GM23338 (cell line): ENCODE data around the gene PTPRB. TPM values are rescaled to one million over a fixed set of nuclear protein-coding genes. Genes with fewer than 3 reads are reported as not detected.

ENCODE experiments used
- ATAC-seq: fragments of 200-7000 bp; cut with Tn5 transposase; 3 replicates; pipeline ENCODE4 v1.9.1; 2020
- DNase-seq: peaks from one replicate; pipeline ENCODE4 v3.0.0-alpha.2; 2015; ENCODE audit warnings: low spot score
- H2AFZ ChIP-seq: fragments of 200-600 bp; sonication (generic); 2 replicates; pipeline ENCODE4 v1.8.0; 2016; ENCODE audit warnings: antibody characterized with exemption, mild to moderate bottlenecking, moderate library complexity
- H3F3A ChIP-seq: fragments of 200-600 bp; sonication (generic); replicated peaks from 2 replicates; pipeline ENCODE4 v1.8.0; 2017; ENCODE audit warnings: antibody characterized with exemption, mixed run types, low read depth
- H3K27ac ChIP-seq: fragments of 200-600 bp; sonication (generic); 2 replicates; pipeline ENCODE4 v1.6.1; 2016; ENCODE audit warnings: low read depth
- H3K27me3 ChIP-seq: fragments of 200-600 bp; sonication (generic); 2 replicates; pipeline ENCODE4 v1.8.0; 2016; ENCODE audit warnings: mild to moderate bottlenecking, mixed run types, moderate library complexity; ENCODE audit not compliant: insufficient read depth
- H3K36me3 ChIP-seq: fragments of 200-600 bp; sonication (generic); 2 replicates; pipeline ENCODE4 v1.8.0; 2016; ENCODE audit warnings: mild to moderate bottlenecking; ENCODE audit not compliant: insufficient read depth
- H3K4me1 ChIP-seq: fragments of 200-600 bp; sonication (generic); 2 replicates; pipeline ENCODE4 v1.8.0; 2016; ENCODE audit warnings: mild to moderate bottlenecking, moderate library complexity; ENCODE audit not compliant: insufficient read depth
- H3K4me2 ChIP-seq: fragments of 200-600 bp; sonication (generic); 2 replicates; pipeline ENCODE4 v1.7.1; 2017; ENCODE audit warnings: mixed run types
- H3K4me3 ChIP-seq: fragments of 200-600 bp; sonication (generic); 2 replicates; pipeline ENCODE4 v1.6.1; 2016; ENCODE audit warnings: mixed run types
- H3K79me2 ChIP-seq: fragments of 200-600 bp; sonication (generic); replicated peaks from 2 replicates; pipeline ENCODE4 v1.8.0; 2017; ENCODE audit warnings: mild to moderate bottlenecking; ENCODE audit not compliant: insufficient read depth
- H3K9me2 ChIP-seq: fragments of 200-600 bp; sonication (generic); 2 replicates; pipeline ENCODE4 v1.8.0; 2017; ENCODE audit not compliant: insufficient read depth
- H4K20me1 ChIP-seq: fragments of 200-600 bp; sonication (generic); replicated peaks from 2 replicates; pipeline ENCODE4 v1.8.0; 2017; ENCODE audit warnings: mild to moderate bottlenecking; ENCODE audit not compliant: insufficient read depth
- H3K27ac Mint-ChIP-seq: 2 replicates; pipeline ENCODE4 v1.8.0; 2020; ENCODE audit warnings: inconsistent platforms, mild to moderate bottlenecking, moderate library complexity, mixed read lengths
- H3K27me3 Mint-ChIP-seq: 3 replicates; pipeline ENCODE4 v1.8.0; 2022; ENCODE audit warnings: low read depth, mild to moderate bottlenecking, moderate library complexity, mixed read lengths, inconsistent platforms; ENCODE audit not compliant: insufficient read depth, poor library complexity
- H3K36me3 Mint-ChIP-seq: 3 replicates; pipeline ENCODE4 v1.8.0; 2021; ENCODE audit warnings: low read depth, mild to moderate bottlenecking, inconsistent platforms, moderate library complexity, mixed read lengths
- H3K4me1 Mint-ChIP-seq: 3 replicates; pipeline ENCODE4 v1.8.0; 2020; ENCODE audit warnings: mild to moderate bottlenecking, inconsistent platforms, mixed read lengths
- H3K4me3 Mint-ChIP-seq: 3 replicates; pipeline ENCODE4 v1.8.0; 2021; ENCODE audit warnings: moderate library complexity, mild to moderate bottlenecking, inconsistent platforms, mixed read lengths
- H3K9me3 Mint-ChIP-seq: 3 replicates; pipeline ENCODE4 v1.8.0; 2020; ENCODE audit warnings: moderate library complexity, mild to moderate bottlenecking, inconsistent platforms, mixed read lengths
- CREB1 ChIP-seq: fragments of 250-450 bp; sonication (Bioruptor Pico); IDR thresholded peaks from 2 replicates; pipeline ENCODE4 v1.5.0; 2020; ENCODE audit warnings: low read depth, mild to moderate bottlenecking, moderate library complexity
- EZH2 ChIP-seq: fragments of 200-600 bp; sonication (generic); IDR thresholded peaks from one replicate; pipeline ENCODE4 v1.8.0; 2017; ENCODE audit warnings: antibody characterized with exemption, mild to moderate bottlenecking, low read depth; ENCODE audit not compliant: unreplicated experiment
- EZH2phosphoT487 ChIP-seq: fragments of 200-600 bp; sonication (generic); IDR thresholded peaks from one replicate; pipeline ENCODE4 v1.8.1; 2018; ENCODE audit warnings: antibody characterized with exemption; ENCODE audit not compliant: unreplicated experiment
- JUNB ChIP-seq: IDR thresholded peaks from one replicate; pipeline ENCODE4 v1.6.1; 2016; ENCODE audit warnings: antibody characterized with exemption; ENCODE audit not compliant: unreplicated experiment
- NANOG ChIP-seq: IDR thresholded peaks from 2 replicates; pipeline ENCODE4 v1.6.1; 2016; ENCODE audit warnings: antibody characterized with exemption, borderline replicate concordance
- POLR2AphosphoS5 ChIP-seq: IDR thresholded peaks from 2 replicates; pipeline ENCODE4 v1.6.1; 2016; ENCODE audit warnings: antibody characterized with exemption, low read depth
- STAT1 ChIP-seq: IDR thresholded peaks from one replicate; pipeline ENCODE4 v1.6.1; 2016; ENCODE audit warnings: antibody characterized with exemption; ENCODE audit not compliant: unreplicated experiment
- ZNF114 ChIP-seq: fragments of 250-450 bp; sonication (Bioruptor Pico); IDR thresholded peaks from 2 replicates; pipeline ENCODE4 v1.5.0; 2020; ENCODE audit warnings: mild to moderate bottlenecking, moderate library complexity
- ZNF331 ChIP-seq: fragments of 250-450 bp; sonication (Bioruptor Pico); IDR thresholded peaks from 2 replicates; pipeline ENCODE4 v1.5.0; 2020; ENCODE audit warnings: low read depth, mild to moderate bottlenecking, moderate library complexity
- ZNF462 ChIP-seq: fragments of 250-450 bp; sonication (Bioruptor Pico); IDR thresholded peaks from 2 replicates; pipeline ENCODE4 v1.5.0; 2020; ENCODE audit warnings: mild to moderate bottlenecking, moderate library complexity
- polyA plus RNA-seq: library from polyadenylated mRNA; unstranded; fragments of >200 nt; fragmentation: Nextera tagmentation; extraction: Ambion mirVana; gene quantifications from 2 replicates; pipeline ENCODE4 v1.2.1, GENCODE V29; 2016
- total RNA-seq: library from RNA; depleted of rRNA; stranded (reverse); fragments of >200 nt; shearing (Covaris generic); gene quantifications from 2 replicates; pipeline ENCODE4 v1.2.3, GENCODE V29; 2014
- TF ChIP-seq, protein P1 (sequence below), 2 experiments: fragments of 200-600 bp in 1 of 2; sonication (generic) in 1 of 2; conservative IDR thresholded peaks; 2 replicates each; pipeline versions ENCODE4 v1.5.1 to v1.6.1; 2016 to 2017; ENCODE audit warnings: antibody characterized with exemption in 2 of 2, low read depth in 2 of 2, mild to moderate bottlenecking in 2 of 2, moderate library complexity in 1 of 2
- TF ChIP-seq, protein P2 (sequence below): IDR thresholded peaks from one replicate; pipeline ENCODE4 v1.6.1; 2018; ENCODE audit warnings: antibody characterized with exemption; ENCODE audit not compliant: unreplicated experiment
- TF ChIP-seq, protein P3 (sequence below): IDR thresholded peaks from 2 replicates; pipeline ENCODE4 v1.6.1; 2016; ENCODE audit warnings: antibody characterized with exemption

PTPRB gene
- total and polyA plus RNA-seq, 2 experiments from 2014 or later: 0.13 to 1.7 TPM

DNA sequence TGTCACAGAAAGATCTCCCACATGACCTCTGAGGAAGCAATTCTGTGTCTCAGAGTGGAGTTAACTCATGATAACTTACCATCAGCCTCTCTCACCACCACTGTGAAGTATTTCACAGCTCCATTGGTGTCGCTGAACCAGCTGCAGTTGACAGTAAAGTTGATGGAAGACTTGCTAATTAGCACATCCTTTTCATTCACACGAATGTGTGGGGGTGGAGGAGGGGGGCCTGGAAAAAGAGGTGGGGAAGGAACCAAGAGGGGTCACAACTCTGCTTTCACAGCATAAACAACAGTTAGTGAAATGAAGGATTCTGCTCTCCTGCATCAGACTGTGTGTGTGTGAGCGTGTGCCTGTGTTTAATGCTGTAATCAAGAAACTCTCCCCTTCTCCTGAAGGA lies 82.1 kb downstream of the PTPRB start:
- Histone ChIP-seq H2AFZ (no peak overlapping the region; the same call in 1 of the 2 replicates), H3K4me2 (peak overlapping the region; percentile 49), H3K4me3 (no peak overlapping the region), H4K20me1 (no peaks in the 10 kb centered on the region), H3K79me2 (no peaks in the 10 kb centered on the region), H3K36me3 (no peaks in the 10 kb centered on the region), H3K27me3 (no peaks in the 10 kb centered on the region), H3K4me1 (peaks cover 9% of the 10 kb centered on the region; the same call in 1 of the 2 replicates), H3K27ac (no peak overlapping the region), H3F3A (no peaks in the 10 kb centered on the region), H3K9me2 (no peaks in the 10 kb centered on the region; the same call in 1 of the 2 replicates)
- no peaks in the 10 kb centered on the region for H3K36me3 Mint-ChIP-seq
- no peak overlapping the region for H3K4me3 Mint-ChIP-seq
- H3K4me1 Mint-ChIP-seq: peaks cover 5% of the 10 kb centered on the region; the same call in 2 of the 3 replicates
- DNase-seq (peak; percentile 11), ATAC-seq (no peak)
- no peak overlapping the region; the same call in 1 of the 2 replicates for H3K27ac Mint-ChIP-seq
- no peaks in the 10 kb centered on the region for H3K9me3 Mint-ChIP-seq
- no peaks in the 10 kb centered on the region for H3K27me3 Mint-ChIP-seq
- TF ChIP-seq ZNF462 (no peak), POLR2AphosphoS5 (no peak), CREB1 (CRISPR knock-in tag) (no peak), NANOG (no peak), EZH2 (no peak), JUNB (no peak), EZH2phosphoT487 (no peak), STAT1 (no peak), ZNF114 (no peak), ZNF331 (no peak)
- TF ChIP-seq, protein P1, sequence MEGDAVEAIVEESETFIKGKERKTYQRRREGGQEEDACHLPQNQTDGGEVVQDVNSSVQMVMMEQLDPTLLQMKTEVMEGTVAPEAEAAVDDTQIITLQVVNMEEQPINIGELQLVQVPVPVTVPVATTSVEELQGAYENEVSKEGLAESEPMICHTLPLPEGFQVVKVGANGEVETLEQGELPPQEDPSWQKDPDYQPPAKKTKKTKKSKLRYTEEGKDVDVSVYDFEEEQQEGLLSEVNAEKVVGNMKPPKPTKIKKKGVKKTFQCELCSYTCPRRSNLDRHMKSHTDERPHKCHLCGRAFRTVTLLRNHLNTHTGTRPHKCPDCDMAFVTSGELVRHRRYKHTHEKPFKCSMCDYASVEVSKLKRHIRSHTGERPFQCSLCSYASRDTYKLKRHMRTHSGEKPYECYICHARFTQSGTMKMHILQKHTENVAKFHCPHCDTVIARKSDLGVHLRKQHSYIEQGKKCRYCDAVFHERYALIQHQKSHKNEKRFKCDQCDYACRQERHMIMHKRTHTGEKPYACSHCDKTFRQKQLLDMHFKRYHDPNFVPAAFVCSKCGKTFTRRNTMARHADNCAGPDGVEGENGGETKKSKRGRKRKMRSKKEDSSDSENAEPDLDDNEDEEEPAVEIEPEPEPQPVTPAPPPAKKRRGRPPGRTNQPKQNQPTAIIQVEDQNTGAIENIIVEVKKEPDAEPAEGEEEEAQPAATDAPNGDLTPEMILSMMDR (conservative IDR thresholded peaks at IDR 0.05; ENCODE audit: low read depth in 2 of 2): no peak
- TF ChIP-seq, protein P2, sequence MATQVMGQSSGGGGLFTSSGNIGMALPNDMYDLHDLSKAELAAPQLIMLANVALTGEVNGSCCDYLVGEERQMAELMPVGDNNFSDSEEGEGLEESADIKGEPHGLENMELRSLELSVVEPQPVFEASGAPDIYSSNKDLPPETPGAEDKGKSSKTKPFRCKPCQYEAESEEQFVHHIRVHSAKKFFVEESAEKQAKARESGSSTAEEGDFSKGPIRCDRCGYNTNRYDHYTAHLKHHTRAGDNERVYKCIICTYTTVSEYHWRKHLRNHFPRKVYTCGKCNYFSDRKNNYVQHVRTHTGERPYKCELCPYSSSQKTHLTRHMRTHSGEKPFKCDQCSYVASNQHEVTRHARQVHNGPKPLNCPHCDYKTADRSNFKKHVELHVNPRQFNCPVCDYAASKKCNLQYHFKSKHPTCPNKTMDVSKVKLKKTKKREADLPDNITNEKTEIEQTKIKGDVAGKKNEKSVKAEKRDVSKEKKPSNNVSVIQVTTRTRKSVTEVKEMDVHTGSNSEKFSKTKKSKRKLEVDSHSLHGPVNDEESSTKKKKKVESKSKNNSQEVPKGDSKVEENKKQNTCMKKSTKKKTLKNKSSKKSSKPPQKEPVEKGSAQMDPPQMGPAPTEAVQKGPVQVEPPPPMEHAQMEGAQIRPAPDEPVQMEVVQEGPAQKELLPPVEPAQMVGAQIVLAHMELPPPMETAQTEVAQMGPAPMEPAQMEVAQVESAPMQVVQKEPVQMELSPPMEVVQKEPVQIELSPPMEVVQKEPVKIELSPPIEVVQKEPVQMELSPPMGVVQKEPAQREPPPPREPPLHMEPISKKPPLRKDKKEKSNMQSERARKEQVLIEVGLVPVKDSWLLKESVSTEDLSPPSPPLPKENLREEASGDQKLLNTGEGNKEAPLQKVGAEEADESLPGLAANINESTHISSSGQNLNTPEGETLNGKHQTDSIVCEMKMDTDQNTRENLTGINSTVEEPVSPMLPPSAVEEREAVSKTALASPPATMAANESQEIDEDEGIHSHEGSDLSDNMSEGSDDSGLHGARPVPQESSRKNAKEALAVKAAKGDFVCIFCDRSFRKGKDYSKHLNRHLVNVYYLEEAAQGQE: no peak
- TF ChIP-seq, protein P3, sequence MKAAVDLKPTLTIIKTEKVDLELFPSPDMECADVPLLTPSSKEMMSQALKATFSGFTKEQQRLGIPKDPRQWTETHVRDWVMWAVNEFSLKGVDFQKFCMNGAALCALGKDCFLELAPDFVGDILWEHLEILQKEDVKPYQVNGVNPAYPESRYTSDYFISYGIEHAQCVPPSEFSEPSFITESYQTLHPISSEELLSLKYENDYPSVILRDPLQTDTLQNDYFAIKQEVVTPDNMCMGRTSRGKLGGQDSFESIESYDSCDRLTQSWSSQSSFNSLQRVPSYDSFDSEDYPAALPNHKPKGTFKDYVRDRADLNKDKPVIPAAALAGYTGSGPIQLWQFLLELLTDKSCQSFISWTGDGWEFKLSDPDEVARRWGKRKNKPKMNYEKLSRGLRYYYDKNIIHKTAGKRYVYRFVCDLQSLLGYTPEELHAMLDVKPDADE: no peak
